WTC11 (cell line): ENCODE measurements around the gene KRT9.

Source experiments
- ATF1 ChIP-seq: sonication (generic); formaldehyde crosslinking; IDR thresholded peaks from 2 replicates; pipeline ENCODE4 v1.8.1; 2023; ENCODE audit warnings: mild to moderate bottlenecking, moderate library complexity, missing genetic modification reagents
- ETV6 ChIP-seq: sonication (generic); formaldehyde crosslinking; IDR thresholded peaks from 2 replicates; pipeline ENCODE4 v1.8.1; 2022; ENCODE audit warnings: mild to moderate bottlenecking, missing genetic modification reagents
- FOXP1 ChIP-seq: sonication (generic); formaldehyde crosslinking; IDR thresholded peaks from 2 replicates; pipeline ENCODE4 v1.8.0; 2022; ENCODE audit warnings: missing genetic modification reagents, mild to moderate bottlenecking, moderate library complexity, borderline replicate concordance
- KAT7 ChIP-seq: sonication (generic); formaldehyde crosslinking; IDR thresholded peaks from 2 replicates; pipeline ENCODE4 v1.8.1; 2023; ENCODE audit warnings: missing genetic modification reagents, mild to moderate bottlenecking, borderline replicate concordance
- NR1H2 ChIP-seq: sonication (generic); formaldehyde crosslinking; IDR thresholded peaks from 2 replicates; pipeline ENCODE4 v1.9.0; 2021; ENCODE audit warnings: mild to moderate bottlenecking, moderate library complexity, missing genetic modification reagents
- NR2C2 ChIP-seq: sonication (generic); formaldehyde crosslinking; IDR thresholded peaks from 2 replicates; pipeline ENCODE4 v1.8.0; 2022; ENCODE audit warnings: mild to moderate bottlenecking, missing genetic modification reagents
- NR3C1 ChIP-seq: sonication (generic); formaldehyde crosslinking; conservative IDR thresholded peaks from 2 replicates; pipeline ENCODE4 v1.8.1; 2023; ENCODE audit warnings: low read depth, mild to moderate bottlenecking, missing genetic modification reagents
- SMAD4 ChIP-seq: sonication (generic); formaldehyde crosslinking; IDR thresholded peaks from 2 replicates; pipeline ENCODE4 v1.8.0; 2022; ENCODE audit warnings: mild to moderate bottlenecking, missing genetic modification reagents
- USF2 ChIP-seq: sonication (generic); formaldehyde crosslinking; IDR thresholded peaks from 2 replicates; pipeline ENCODE4 v1.8.1; 2023; ENCODE audit warnings: mild to moderate bottlenecking, missing genetic modification reagents, moderate library complexity
- ZNF121 ChIP-seq: sonication (generic); formaldehyde crosslinking; IDR thresholded peaks from 2 replicates; pipeline ENCODE4 v1.8.0; 2023; ENCODE audit warnings: missing genetic modification reagents
- ZNF138 ChIP-seq: sonication (generic); formaldehyde crosslinking; conservative IDR thresholded peaks from 2 replicates; pipeline ENCODE4 v1.8.1; 2022; ENCODE audit warnings: mild to moderate bottlenecking, moderate library complexity, missing genetic modification reagents
- ZNF263 ChIP-seq: sonication (generic); formaldehyde crosslinking; IDR thresholded peaks from 2 replicates; pipeline ENCODE4 v1.8.1; 2022; ENCODE audit warnings: low read depth, mild to moderate bottlenecking, moderate library complexity, missing genetic modification reagents
- TF ChIP-seq, protein P1 (sequence below): fragments of 200-600 bp; IDR thresholded peaks from 2 replicates; pipeline ENCODE4 v1.8.0; 2022; ENCODE audit warnings: antibody characterized with exemption
- TF ChIP-seq, protein P2 (sequence below): sonication (generic); formaldehyde crosslinking; IDR thresholded peaks from 2 replicates; pipeline ENCODE4 v1.8.1; 2023; ENCODE audit warnings: mild to moderate bottlenecking, missing genetic modification reagents

- TF ChIP-seq ETV6 (CRISPR knock-in tag) (no peak), KAT7 (CRISPR knock-in tag) (no peak), USF2 (no peak), ZNF121 (CRISPR knock-in tag) (no peak), ZNF263 (CRISPR knock-in tag) (no peak), NR2C2 (no peak), NR1H2 (CRISPR knock-in tag) (no peak), ATF1 (CRISPR knock-in tag) (no peak), ZNF138 (CRISPR knock-in tag) (no peak), SMAD4 (no peak), FOXP1 (CRISPR knock-in tag) (no peak), NR3C1 (CRISPR knock-in tag) (no peak)
- TF ChIP-seq, protein P1, sequence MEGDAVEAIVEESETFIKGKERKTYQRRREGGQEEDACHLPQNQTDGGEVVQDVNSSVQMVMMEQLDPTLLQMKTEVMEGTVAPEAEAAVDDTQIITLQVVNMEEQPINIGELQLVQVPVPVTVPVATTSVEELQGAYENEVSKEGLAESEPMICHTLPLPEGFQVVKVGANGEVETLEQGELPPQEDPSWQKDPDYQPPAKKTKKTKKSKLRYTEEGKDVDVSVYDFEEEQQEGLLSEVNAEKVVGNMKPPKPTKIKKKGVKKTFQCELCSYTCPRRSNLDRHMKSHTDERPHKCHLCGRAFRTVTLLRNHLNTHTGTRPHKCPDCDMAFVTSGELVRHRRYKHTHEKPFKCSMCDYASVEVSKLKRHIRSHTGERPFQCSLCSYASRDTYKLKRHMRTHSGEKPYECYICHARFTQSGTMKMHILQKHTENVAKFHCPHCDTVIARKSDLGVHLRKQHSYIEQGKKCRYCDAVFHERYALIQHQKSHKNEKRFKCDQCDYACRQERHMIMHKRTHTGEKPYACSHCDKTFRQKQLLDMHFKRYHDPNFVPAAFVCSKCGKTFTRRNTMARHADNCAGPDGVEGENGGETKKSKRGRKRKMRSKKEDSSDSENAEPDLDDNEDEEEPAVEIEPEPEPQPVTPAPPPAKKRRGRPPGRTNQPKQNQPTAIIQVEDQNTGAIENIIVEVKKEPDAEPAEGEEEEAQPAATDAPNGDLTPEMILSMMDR, result no peak
- TF ChIP-seq, protein P2, sequence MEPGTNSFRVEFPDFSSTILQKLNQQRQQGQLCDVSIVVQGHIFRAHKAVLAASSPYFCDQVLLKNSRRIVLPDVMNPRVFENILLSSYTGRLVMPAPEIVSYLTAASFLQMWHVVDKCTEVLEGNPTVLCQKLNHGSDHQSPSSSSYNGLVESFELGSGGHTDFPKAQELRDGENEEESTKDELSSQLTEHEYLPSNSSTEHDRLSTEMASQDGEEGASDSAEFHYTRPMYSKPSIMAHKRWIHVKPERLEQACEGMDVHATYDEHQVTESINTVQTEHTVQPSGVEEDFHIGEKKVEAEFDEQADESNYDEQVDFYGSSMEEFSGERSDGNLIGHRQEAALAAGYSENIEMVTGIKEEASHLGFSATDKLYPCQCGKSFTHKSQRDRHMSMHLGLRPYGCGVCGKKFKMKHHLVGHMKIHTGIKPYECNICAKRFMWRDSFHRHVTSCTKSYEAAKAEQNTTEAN, result no peak
Measured at GRCh38 chr17:41528959-41529353, 42.9 kb downstream of the KRT9 start.
